Activated T-helper 2 cell treated with anti-CD3 and anti-CD28 coated beads, Interferon-gamma antibody, Interleukin-2, Interleukin-4, amounts not matched to agents 10 μg/mL and 5 μg/mL and 100 μg/mL, durations not matched to agents 14 hours and 24 hours and 36 hours (primary cell): ENCODE results near the gene INPP5A. TPM values are rescaled to one million over a fixed set of nuclear protein-coding genes. Genes with fewer than 3 reads are reported as not detected.
"Not testable (repeated sequence)": the region's sequence is repeated elsewhere in the genome, so short reads cannot be mapped to it uniquely, and the experiment has no call there.

Experiments
- DNase-seq: peaks from one replicate; pipeline ENCODE4 v3.0.0; 2021; ENCODE audit warnings: low spot score
- H3K27ac Mint-ChIP-seq: one replicate; pipeline ENCODE4 v1.8.0; 2021; ENCODE audit warnings: mixed read lengths
- H3K27me3 Mint-ChIP-seq: one replicate; pipeline ENCODE4 v1.8.0; 2021; ENCODE audit warnings: low read depth, mixed read lengths
- H3K36me3 Mint-ChIP-seq: one replicate; pipeline ENCODE4 v1.8.0; 2021; ENCODE audit warnings: low read depth, mixed read lengths
- H3K4me1 Mint-ChIP-seq: one replicate; pipeline ENCODE4 v1.8.0; 2021; ENCODE audit warnings: low read depth, mixed read lengths
- H3K4me3 Mint-ChIP-seq: one replicate; pipeline ENCODE4 v1.8.0; 2021; ENCODE audit warnings: low read depth, mild to moderate bottlenecking, moderate library complexity, mixed read lengths
- H3K9me3 Mint-ChIP-seq: one replicate; pipeline ENCODE4 v1.8.0; 2021; ENCODE audit warnings: mixed read lengths
- intact Hi-C: fragments of 100-400 bp; cut with micrococcal nuclease; formaldehyde crosslinking; loops from one replicate; pipeline ENCODE4 v1.15.1; 2023
- total RNA-seq: library from RNA; stranded (reverse); gene quantifications from 2 replicates; pipeline ENCODE4 v1.2.3, GENCODE V29; 2022

Gene INPP5A
- total RNA-seq, 1 donor from 2014 or later = 13.0 TPM

GRCh38 chr10:132763545-132763944, 226.0 kb downstream of the INPP5A start:
- no peaks in the 10 kb centered on the region for H3K27me3 Mint-ChIP-seq
- intact Hi-C loops = no loop called here

DNA sequence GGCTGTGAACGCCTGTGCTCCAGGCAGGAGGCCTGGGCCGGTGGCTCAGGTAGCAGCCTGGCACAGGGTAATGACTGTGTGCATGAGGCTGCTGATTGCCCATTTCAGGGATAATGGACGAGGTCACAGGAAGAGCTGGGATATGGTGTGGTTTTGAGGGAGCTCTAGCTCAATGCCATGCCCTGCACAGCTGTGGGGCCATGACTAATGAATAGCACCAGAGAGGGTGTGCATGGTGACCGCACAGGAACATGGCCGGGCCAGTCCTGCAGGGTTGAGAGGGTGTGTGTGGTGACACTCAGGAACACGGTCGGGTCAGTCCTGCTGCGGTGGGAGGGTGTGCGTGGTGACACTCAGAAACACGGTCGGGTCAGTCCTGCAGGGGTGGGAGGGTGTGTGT, 226.5 kb downstream of the INPP5A start:
- DNase-seq = no peak
- Mint-ChIP-seq H3K36me3 (peaks cover 18% of the 10 kb centered on the region), H3K4me3 (no peak overlapping the region), H3K4me1 (peaks cover 7% of the 10 kb centered on the region), H3K9me3 (peaks cover 5% of the 10 kb centered on the region), H3K27me3 (no peaks in the 10 kb centered on the region), H3K27ac (no peak overlapping the region)
- intact Hi-C loops = no loop called here

More at GRCh38 chr10:132763545-132763944, 226.0 kb downstream of the INPP5A start:
- Mint-ChIP-seq H3K36me3 (peaks cover 12% of the 10 kb centered on the region), H3K9me3 (peaks cover 5% of the 10 kb centered on the region), H3K4me3 (no peak overlapping the region), H3K4me1 (peaks cover 7% of the 10 kb centered on the region), H3K27ac (no peak overlapping the region)
- DNase-seq = no peak

DNA sequence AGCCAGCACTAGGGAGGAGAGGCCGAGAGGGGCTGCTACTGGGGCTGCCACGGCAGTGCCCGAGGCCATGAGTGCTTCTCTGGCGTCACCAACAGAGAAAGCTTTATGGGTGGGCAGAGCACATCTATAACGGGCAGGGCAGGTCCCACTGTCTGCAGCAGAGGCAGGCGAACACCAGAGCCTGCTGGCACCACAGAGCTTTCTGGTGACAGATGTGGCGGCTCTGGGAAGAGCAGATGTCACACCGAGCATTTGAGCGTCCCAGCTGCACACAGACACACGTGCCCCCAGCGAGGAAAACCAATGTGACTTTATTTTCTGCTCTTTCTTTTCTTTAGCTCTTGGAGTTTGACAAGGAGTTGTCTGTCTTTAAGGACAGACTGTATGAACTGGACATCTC, 227.8 kb downstream of the INPP5A start:
- intact Hi-C loops = no loop called here
- Mint-ChIP-seq H3K9me3 (peaks cover 5% of the 10 kb centered on the region), H3K4me3 (no peak overlapping the region), H3K27ac (no peak overlapping the region), H3K4me1 (peaks cover 7% of the 10 kb centered on the region), H3K36me3 (peaks cover 24% of the 10 kb centered on the region), H3K27me3 (no peaks in the 10 kb centered on the region)
- no peak for DNase-seq

GRCh38 chr10:132766291-132766690, 228.7 kb downstream of the INPP5A start:
- peaks cover 5% of the 10 kb centered on the region for H3K9me3 Mint-ChIP-seq
- no peak overlapping the region for H3K4me3 Mint-ChIP-seq
- no peaks in the 10 kb centered on the region for H3K27me3 Mint-ChIP-seq
- H3K27ac Mint-ChIP-seq = no peak overlapping the region
- peaks cover 7% of the 10 kb centered on the region for H3K4me1 Mint-ChIP-seq
- no peak for DNase-seq
- H3K36me3 Mint-ChIP-seq = peaks cover 27% of the 10 kb centered on the region
- intact Hi-C loops = no loop called here

GRCh38 chr10:132768346-132769248, 231.0 kb downstream of the INPP5A start:
- H3K36me3 Mint-ChIP-seq = peaks cover 28% of the 10 kb centered on the region
- H3K4me3 Mint-ChIP-seq = no peak overlapping the region
- intact Hi-C loops = no loop called here
- no peaks in the 10 kb centered on the region for H3K27me3 Mint-ChIP-seq
- no peaks in the 10 kb centered on the region for H3K4me1 Mint-ChIP-seq
- no peak for DNase-seq
- H3K27ac Mint-ChIP-seq = no peak overlapping the region
- peaks cover 5% of the 10 kb centered on the region for H3K9me3 Mint-ChIP-seq

GRCh38 chr10:132770061-132771021, 232.8 kb downstream of the INPP5A start:
- Mint-ChIP-seq H3K4me1 (no peaks in the 10 kb centered on the region), H3K27me3 (no peaks in the 10 kb centered on the region)
- intact Hi-C loops = no loop called here

DNA sequence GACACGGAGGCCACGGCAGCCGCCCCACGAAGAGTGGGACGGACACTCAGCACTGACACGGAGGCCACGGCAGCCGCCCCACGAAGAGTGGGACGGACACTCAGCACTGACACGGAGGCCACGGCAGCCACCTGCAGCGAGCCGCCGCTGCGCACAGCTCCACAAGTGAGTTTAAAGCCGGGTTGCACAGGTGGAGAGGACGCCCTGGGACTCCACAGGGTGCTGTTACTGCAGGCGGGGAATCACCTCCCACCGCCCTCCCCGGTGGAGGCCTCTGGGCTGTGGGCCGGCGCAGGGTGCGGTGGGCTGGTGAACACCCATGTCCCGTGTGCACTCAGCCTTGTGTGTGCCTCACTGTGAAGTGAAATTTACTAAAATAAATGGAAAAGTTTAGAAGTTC, 235.2 kb downstream of the INPP5A start:
- H3K36me3 Mint-ChIP-seq = peaks cover 21% of the 10 kb centered on the region
- H3K4me1 Mint-ChIP-seq, H3K9me3 Mint-ChIP-seq, intact Hi-C loops, H3K4me3 Mint-ChIP-seq, H3K27me3 Mint-ChIP-seq, DNase-seq, H3K27ac Mint-ChIP-seq: not testable (repeated sequence)

More at GRCh38 chr10:132770061-132771021, 232.8 kb downstream of the INPP5A start:
- Mint-ChIP-seq H3K36me3 (peaks cover 28% of the 10 kb centered on the region), H3K9me3 (peaks cover 5% of the 10 kb centered on the region), H3K4me3 (no peak overlapping the region), H3K27ac (no peak overlapping the region)
- DNase-seq = no peak

DNA sequence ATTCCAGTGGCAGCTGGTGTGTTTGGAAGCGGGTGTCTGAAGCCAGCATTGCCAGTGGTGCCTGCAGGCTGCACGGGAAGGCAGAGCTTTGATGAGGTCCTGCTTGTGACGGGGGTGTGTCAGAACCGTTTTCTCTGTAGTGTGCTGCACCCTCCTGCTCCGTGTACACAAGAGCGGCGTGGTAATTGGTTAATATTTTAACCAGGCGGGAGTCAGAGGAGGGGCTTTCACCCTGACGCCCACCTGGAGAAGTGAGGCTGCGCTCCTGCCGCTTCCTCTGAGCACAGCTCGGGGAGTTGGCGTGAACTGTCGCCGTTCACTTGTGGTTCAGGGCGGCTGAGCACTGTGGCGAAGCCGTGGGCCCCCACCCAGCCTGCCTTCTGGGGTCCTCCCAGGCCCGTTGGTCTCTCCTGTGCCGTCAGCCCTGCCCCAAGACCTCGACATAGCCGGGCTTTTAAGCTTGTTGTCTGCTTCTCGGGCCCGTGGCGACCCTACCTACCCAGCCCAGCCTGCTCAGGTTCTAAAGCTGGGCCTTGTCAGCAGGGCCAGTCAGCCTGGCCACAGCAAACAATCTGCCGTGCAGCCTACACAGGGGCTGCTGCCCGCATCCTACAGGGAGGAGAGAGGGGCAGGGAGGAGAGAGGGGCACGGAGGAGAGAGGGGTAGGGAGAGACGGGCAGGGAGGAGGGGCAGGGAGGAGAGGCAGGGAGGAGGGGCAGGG, 236.8 kb downstream of the INPP5A start:
- intact Hi-C loops = no loop called here
- Mint-ChIP-seq H3K9me3 (no peaks in the 10 kb centered on the region), H3K4me3 (no peak overlapping the region), H3K4me1 (no peaks in the 10 kb centered on the region), H3K36me3 (peaks cover 8% of the 10 kb centered on the region), H3K27ac (no peak overlapping the region), H3K27me3 (no peaks in the 10 kb centered on the region)
- no peak for DNase-seq

DNA sequence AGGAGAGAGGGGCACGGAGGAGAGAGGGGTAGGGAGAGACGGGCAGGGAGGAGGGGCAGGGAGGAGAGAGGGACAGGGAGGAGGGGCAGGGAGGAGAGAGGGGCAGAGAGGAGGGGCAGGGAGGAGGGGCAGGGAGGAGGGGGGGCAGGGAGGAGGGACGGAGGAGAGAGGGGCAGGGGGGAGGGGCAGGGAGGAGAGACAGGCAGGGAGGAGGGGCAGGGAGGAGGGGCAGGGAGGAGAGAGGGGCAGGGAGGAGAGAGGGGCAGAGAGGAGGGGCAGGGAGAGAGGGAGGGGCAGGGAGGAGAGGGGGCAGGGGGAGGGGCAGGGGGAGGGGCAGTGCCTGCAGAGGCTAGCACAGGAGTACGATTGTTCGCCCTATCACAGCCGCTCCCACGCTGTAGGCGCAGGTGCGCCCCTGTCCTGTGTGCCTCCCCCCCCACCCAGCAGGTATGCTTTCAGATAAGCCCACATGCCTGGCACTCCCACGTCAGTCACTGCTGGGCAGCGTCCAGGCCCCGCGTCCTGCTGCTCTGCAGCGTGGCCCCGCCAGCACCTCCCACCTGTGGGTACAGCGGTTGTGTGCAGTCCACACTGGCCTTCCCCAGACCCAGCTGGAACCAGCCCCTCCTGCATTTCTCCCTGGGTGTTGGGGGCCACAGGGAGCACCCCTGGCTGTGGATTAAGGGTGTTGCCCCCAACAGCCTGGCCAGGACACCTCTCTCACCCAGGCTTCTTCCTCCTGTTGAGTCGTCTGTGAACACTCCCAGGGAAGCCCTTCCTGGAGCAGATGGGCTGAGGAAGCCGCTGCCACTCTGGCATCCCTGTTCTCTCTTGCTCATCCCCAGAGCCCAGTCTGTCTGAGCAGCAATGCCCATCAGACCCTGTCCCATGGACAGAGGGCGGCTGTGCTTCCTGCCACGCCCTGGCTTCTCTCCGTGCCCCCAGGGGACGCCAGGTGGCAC, 237.6 kb downstream of the INPP5A start:
- Mint-ChIP-seq H3K4me3 (no peak overlapping the region), H3K9me3 (no peaks in the 10 kb centered on the region), H3K36me3 (peaks cover 6% of the 10 kb centered on the region), H3K27ac (no peak overlapping the region), H3K4me1 (no peaks in the 10 kb centered on the region), H3K27me3 (no peaks in the 10 kb centered on the region)
- intact Hi-C loops = no loop called here
- no peak for DNase-seq

GRCh38 chr10:132776186-132776585, 238.6 kb downstream of the INPP5A start:
- Mint-ChIP-seq H3K4me1 (no peaks in the 10 kb centered on the region), H3K27me3 (no peaks in the 10 kb centered on the region), H3K27ac (no peak overlapping the region), H3K4me3 (no peak overlapping the region), H3K36me3 (peaks cover 2% of the 10 kb centered on the region), H3K9me3 (no peaks in the 10 kb centered on the region)
- no peak for DNase-seq
- intact Hi-C loops = no loop called here

DNA sequence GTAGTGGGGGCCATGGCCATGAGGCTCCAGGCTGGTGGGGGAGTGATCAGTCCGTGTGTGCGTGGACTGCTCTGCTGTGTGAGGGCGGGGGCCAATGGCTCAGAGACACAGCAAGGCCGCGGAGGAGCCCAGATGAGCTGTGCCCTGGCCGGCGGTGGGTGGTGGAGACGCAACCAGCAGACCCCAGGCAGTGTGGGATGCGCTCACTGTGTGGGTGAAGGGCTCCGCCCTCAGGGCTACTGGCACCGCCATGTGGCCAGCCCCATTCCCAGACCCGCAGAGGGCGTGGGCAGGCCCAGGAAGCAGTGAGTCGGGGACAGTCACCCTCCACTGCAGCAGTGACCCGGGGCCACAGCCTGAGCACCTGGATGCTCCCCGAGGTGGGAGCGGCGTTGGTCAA, 239.2 kb downstream of the INPP5A start:
- H3K27ac Mint-ChIP-seq = no peak overlapping the region
- H3K9me3 Mint-ChIP-seq = no peaks in the 10 kb centered on the region
- no peaks in the 10 kb centered on the region for H3K4me1 Mint-ChIP-seq
- DNase-seq = no peak
- intact Hi-C loops = no loop called here
- no peaks in the 10 kb centered on the region for H3K27me3 Mint-ChIP-seq
- H3K36me3 Mint-ChIP-seq = no peaks in the 10 kb centered on the region
- no peak overlapping the region for H3K4me3 Mint-ChIP-seq
